ENCODE results near the gene SLC26A4.

DNA sequence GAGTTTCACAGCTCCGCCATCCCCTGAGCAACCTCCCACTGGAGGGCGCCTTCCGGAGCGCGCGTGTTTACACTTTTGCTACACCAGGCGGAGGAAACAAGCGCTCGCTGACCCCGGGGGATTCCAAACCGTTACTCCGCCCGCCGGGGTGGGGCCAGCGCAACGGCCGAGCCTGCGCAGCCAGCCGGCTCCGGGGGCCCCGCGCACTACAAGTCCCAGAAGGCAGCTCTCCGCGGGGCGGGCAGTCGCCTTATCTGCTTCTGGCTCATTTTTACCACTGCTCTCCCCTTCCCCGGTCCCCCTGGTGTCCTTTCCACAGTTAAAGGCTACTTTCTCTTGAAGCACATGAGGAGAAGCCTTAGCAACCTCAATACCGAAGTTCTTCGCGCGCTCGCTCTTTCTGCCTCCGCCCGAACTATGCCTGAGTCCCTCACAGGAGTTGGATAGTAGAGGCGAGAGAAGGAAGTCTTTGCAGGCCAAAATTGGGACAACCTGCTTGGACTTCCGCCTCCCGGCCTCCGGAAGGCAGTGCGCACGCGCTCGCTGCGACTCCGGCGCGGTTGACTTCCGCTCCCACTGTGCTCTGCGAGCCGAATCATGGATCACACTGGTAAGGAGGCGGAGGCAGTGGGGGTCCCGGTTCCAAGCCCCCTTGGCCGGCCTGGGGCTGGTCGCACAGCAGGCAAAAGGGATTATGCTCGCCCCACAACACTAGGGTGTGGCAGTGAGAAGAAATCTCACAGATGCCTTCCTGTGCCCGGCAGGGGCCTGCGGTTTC, 83.1 kb downstream of the SLC26A4 start, which contains the start of gene CBLL1:
- peak; percentile 39 to 86 for TF ChIP-seq POLR2A (IDR thresholded peaks at IDR 0.05)
- TF ChIP-seq, protein P1, sequence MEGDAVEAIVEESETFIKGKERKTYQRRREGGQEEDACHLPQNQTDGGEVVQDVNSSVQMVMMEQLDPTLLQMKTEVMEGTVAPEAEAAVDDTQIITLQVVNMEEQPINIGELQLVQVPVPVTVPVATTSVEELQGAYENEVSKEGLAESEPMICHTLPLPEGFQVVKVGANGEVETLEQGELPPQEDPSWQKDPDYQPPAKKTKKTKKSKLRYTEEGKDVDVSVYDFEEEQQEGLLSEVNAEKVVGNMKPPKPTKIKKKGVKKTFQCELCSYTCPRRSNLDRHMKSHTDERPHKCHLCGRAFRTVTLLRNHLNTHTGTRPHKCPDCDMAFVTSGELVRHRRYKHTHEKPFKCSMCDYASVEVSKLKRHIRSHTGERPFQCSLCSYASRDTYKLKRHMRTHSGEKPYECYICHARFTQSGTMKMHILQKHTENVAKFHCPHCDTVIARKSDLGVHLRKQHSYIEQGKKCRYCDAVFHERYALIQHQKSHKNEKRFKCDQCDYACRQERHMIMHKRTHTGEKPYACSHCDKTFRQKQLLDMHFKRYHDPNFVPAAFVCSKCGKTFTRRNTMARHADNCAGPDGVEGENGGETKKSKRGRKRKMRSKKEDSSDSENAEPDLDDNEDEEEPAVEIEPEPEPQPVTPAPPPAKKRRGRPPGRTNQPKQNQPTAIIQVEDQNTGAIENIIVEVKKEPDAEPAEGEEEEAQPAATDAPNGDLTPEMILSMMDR (IDR thresholded peaks at IDR 0.05) = peak; percentile 52 to 86 (median 74)
